Ovary (tissue), 9 donors: ENCODE data around the gene TMEM100. TPM values are rescaled to one million over a fixed set of nuclear protein-coding genes. Genes with fewer than 3 reads are reported as not detected.

ENCODE experiments used
- DNase-seq, 5 donors: peaks; one replicate each; pipeline ENCODE4 v3.0.0-alpha.2; 2019 to 2020
- H3K27ac ChIP-seq, 2 donors: fragments of 200-600 bp; one replicate each; pipeline versions ENCODE4 v1.5.1 to v1.8.0; 2019 to 2022
- H3K27me3 ChIP-seq: fragments of 200-600 bp; one replicate; pipeline ENCODE4 v1.8.0; 2022
- H3K36me3 ChIP-seq: fragments of 200-600 bp; sonication (generic); one replicate; pipeline ENCODE4 v1.5.1; 2019
- H3K4me1 ChIP-seq: one replicate; pipeline ENCODE4 v1.8.1; 2013; ENCODE audit warnings: mild to moderate bottlenecking, moderate library complexity; ENCODE audit not compliant: insufficient read depth
- H3K4me3 ChIP-seq: fragments of 200-600 bp; sonication (generic); one replicate; pipeline ENCODE4 v1.5.1; 2017
- H3K9me3 ChIP-seq, 2 donors: fragments of 200-600 bp in 1 of 2; sonication (generic) in 1 of 2; one replicate each; pipeline versions ENCODE4 v1.5.1 to v1.8.1; 2013 to 2019; ENCODE audit warnings: mild to moderate bottlenecking in 1 of 2, moderate library complexity in 1 of 2
- EP300 ChIP-seq: sonication (generic); formaldehyde crosslinking; IDR thresholded peaks from one replicate; pipeline ENCODE4 v1.6.1; 2017; ENCODE audit warnings: antibody characterized with exemption
- POLR2A ChIP-seq: fragments of 450-650 bp; IDR thresholded peaks from one replicate; pipeline ENCODE4 v1.6.1; 2017; ENCODE audit warnings: antibody characterized with exemption, mild to moderate bottlenecking, moderate library complexity
- WGBS, 3 donors: extraction: QIAGEN DNeasy Blood & Tissue Kit in 1 of 3; methylation state at CpG; one replicate each; pipeline versions ENCODE4 v1.1.5 to v1.1.7; 2013 to 2017; 5-methylcytosine and 5-hydroxymethylcytosine counted together
- intact Hi-C, 4 donors: fragments of 100-400 bp; cut with DNase I; formaldehyde crosslinking; loops; one replicate each; pipeline versions ENCODE4 v1.11.0 to v1.15.1; 2022 to 2023
- polyA plus RNA-seq, 2 donors: library from polyadenylated mRNA; stranded (reverse); fragments of 200-250 nt in 1 of 2; fragments of 350-450 nt in 1 of 2; fragmentation: Illumina TruSeq in 1 of 2; extraction: RNeasy Lipid Tissue Mini Kit (QIAGEN cat#74804) in 1 of 2; gene quantifications; one replicate each; pipeline ENCODE4 v1.2.3, GENCODE V29; 2013 to 2014
- total RNA-seq, 7 donors: library from RNA; depleted of rRNA in 2 of 7; stranded (reverse); fragments of >200 nt in 2 of 7; fragmentation: NEBNext Ultra II Directional in 3 of 7; extraction: Animal tissue kit (Norgen Biotek cat#: 25700) in 3 of 7; gene quantifications; one replicate each; pipeline versions ENCODE4 v1.1.0 to v1.2.4, GENCODE V29; 2016 to 2023
- TF ChIP-seq, protein P1 (sequence below), 3 donors: fragments of 450-650 bp in 2 of 3; fragments of 200-600 bp in 1 of 3; IDR thresholded peaks; one replicate each; pipeline versions ENCODE4 v1.5.1 to v1.8.0; 2016 to 2022; ENCODE audit warnings: antibody characterized with exemption in 3 of 3, mild to moderate bottlenecking in 1 of 3
- donor health status: DM: no; HTN: no; CAD: no; lungs with moderate emphysema.
- donor health status: DM: no; HTN: no; CAD: no.
- donor health status: Bipolar disorder and iron deficiency.
- donor health status: DM: yes; HTN: yes; CAD: no.
- donor health status: DM: no; HTN: no; CAD: no.
- donor health status: DM: yes; HTN: yes; CAD: no.

The TMEM100 gene
- total and polyA plus RNA-seq, 9 donors: 9.0 to 88.2 (median 17.8) TPM

DNA sequence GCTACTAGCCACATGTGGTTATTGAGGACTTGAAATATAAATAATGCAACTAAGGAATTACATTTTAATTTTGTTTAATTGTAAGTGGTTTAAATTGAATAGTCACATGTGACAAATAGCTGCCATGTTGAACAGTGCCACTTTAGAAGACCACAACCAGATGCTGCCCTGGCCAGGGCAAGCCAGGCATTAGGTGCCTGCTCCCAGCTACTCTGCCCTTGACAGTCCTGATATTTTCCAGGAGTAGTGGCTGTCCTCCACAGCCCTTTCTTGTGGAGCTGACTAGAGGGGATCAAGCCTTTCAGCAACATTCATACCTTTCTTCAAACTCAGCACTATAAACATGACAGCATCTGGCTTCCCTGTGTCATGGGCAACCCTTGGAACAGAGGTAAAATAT lies 31.0 kb downstream of the TMEM100 start:
- Histone ChIP-seq H3K36me3 (no peaks in the 10 kb centered on the region), H3K27me3 (no peaks in the 10 kb centered on the region), H3K4me1 (peaks cover 7% of the 10 kb centered on the region), H3K9me3 (no peaks in the 10 kb centered on the region), H3K4me3 (no peak overlapping the region), H3K27ac (no peak overlapping the region)
- DNase-seq: no peak
- intact Hi-C loops: no loop called here
- no peak for TF ChIP-seq EP300
- no peak for TF ChIP-seq POLR2A
- TF ChIP-seq, protein P1, sequence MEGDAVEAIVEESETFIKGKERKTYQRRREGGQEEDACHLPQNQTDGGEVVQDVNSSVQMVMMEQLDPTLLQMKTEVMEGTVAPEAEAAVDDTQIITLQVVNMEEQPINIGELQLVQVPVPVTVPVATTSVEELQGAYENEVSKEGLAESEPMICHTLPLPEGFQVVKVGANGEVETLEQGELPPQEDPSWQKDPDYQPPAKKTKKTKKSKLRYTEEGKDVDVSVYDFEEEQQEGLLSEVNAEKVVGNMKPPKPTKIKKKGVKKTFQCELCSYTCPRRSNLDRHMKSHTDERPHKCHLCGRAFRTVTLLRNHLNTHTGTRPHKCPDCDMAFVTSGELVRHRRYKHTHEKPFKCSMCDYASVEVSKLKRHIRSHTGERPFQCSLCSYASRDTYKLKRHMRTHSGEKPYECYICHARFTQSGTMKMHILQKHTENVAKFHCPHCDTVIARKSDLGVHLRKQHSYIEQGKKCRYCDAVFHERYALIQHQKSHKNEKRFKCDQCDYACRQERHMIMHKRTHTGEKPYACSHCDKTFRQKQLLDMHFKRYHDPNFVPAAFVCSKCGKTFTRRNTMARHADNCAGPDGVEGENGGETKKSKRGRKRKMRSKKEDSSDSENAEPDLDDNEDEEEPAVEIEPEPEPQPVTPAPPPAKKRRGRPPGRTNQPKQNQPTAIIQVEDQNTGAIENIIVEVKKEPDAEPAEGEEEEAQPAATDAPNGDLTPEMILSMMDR (IDR thresholded peaks at IDR 0.05): no peak

DNA sequence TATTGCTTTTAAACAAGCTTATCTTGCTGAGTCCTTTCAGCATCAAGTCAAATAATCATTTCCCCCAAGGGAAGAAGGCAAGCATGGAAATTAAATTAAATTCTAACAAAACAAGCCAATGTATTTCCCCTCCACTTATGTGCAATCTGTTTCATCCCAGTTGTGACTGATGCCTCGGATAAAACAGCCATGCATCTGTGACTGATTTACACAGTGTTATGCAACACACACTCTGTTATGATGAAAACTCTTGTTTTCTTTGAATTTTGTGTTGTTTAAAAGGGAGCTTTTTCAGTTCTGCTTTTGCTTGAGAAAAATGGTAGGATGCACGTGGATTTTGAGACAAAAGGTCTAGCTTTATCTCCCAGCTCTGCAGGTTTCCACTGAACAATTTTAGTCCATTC lies 32.6 kb downstream of the TMEM100 start:
- TF ChIP-seq, protein P1 (IDR thresholded peaks at IDR 0.05): no peak
- TF ChIP-seq EP300 (no peak), POLR2A (no peak)
- Histone ChIP-seq H3K36me3 (no peaks in the 10 kb centered on the region), H3K27ac (no peak overlapping the region), H3K9me3 (no peaks in the 10 kb centered on the region), H3K27me3 (no peaks in the 10 kb centered on the region), H3K4me1 (peaks cover 7% of the 10 kb centered on the region), H3K4me3 (no peak overlapping the region)
- 63 to 84% (median 83%) methylated on average over 2 of the region's 2 CpGs for WGBS, 3 donors
- intact Hi-C loops: no loop called here
- no peak for DNase-seq

DNA sequence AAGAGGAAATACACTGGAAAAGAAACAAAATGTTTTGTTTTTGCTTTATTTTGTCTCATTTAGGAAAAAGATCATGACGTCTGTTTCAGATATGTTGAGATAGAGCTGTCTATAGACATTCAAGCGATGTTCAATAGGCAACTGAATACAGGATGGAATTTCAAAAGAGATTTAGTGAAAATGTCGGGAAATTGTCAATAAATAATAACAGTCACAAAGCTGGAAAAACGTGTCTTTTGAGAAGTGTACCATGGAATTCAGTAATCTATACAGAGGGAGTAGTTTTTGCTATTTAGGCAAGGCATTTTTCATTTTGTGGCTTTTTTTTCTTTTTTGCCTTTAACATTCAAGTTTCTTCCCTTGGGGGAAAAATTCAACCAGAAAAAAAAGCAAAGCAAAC lies 33.0 kb downstream of the TMEM100 start:
- no peak overlapping the region for H3K27ac ChIP-seq
- H3K4me1 ChIP-seq: peaks cover 7% of the 10 kb centered on the region
- 80 to 86% (median 82%) methylated on average over 4 of the region's 4 CpGs for WGBS, 3 donors
- H3K4me3 ChIP-seq: no peak overlapping the region
- H3K36me3 ChIP-seq: no peaks in the 10 kb centered on the region
- H3K9me3 ChIP-seq: no peaks in the 10 kb centered on the region
- intact Hi-C loops: no loop called here
- no peak for DNase-seq
- H3K27me3 ChIP-seq: no peaks in the 10 kb centered on the region
- TF ChIP-seq, protein P1 (IDR thresholded peaks at IDR 0.05): no peak
- no peak for TF ChIP-seq EP300
- TF ChIP-seq POLR2A: no peak

DNA sequence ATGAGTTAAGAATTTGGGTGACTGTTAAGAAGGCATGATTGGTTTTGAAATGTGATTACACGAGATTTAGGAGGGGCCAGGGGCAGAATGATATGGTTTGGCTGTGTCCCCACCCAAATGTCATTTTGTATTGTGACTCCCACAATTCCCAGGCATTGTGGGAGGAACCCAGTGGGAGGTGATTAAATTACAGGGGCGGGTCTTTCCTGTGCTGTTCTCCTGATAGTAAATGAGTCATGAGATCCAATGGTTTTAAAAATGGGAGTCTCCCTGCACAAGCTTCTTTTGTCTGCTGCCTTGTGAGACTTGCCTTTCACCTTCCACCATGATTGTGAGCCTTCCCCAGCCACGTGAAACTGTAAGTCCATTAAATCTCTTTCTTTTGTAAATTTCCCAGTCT lies 34.6 kb downstream of the TMEM100 start:
- Histone ChIP-seq H3K27ac (no peak overlapping the region), H3K27me3 (no peaks in the 10 kb centered on the region), H3K4me3 (no peak overlapping the region), H3K9me3 (no peaks in the 10 kb centered on the region), H3K4me1 (peaks cover under 1% of the 10 kb centered on the region), H3K36me3 (no peaks in the 10 kb centered on the region)
- TF ChIP-seq, protein P1 (IDR thresholded peaks at IDR 0.05): no peak
- TF ChIP-seq POLR2A (no peak), EP300 (no peak)
- 64 to 77% (median 67%) methylated on average over 3 of the region's 3 CpGs for WGBS, 3 donors
- no peak for DNase-seq
- intact Hi-C loops: no loop called here

DNA sequence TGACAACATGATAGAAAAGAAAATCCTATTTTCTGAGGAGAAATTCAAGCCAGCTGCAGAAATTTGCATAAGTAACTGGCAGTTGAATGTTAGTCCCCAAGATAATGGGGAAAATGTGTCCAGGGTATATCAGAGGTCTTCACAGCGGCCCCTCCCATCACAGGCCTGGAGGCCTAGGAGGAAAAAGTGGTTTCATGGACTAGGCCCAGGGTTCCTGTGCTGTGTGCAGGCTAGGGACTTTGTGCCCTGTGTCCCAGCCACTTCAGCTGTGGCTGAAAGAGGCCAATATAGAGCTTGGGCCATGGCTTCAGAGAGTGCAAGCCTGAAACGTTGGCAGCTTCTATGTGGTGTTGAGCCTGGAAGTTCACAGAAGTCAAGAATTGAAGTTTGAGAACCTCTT lies 35.6 kb downstream of the TMEM100 start:
- no peaks in the 10 kb centered on the region for H3K27me3 ChIP-seq
- no peaks in the 10 kb centered on the region for H3K4me1 ChIP-seq
- DNase-seq: no peak
- no peaks in the 10 kb centered on the region for H3K9me3 ChIP-seq
- H3K4me3 ChIP-seq: no peak overlapping the region
- TF ChIP-seq, protein P1 (IDR thresholded peaks at IDR 0.05): no peak
- H3K36me3 ChIP-seq: no peaks in the 10 kb centered on the region
- intact Hi-C loops: no loop called here
- 66 to 92% (median 77%) methylated on average over 2 of the region's 2 CpGs for WGBS, 3 donors
- no peak overlapping the region for H3K27ac ChIP-seq
